GM12878 (cell line): ENCODE results near the gene BTBD9. TPM values are rescaled to one million over a fixed set of nuclear protein-coding genes. Genes with fewer than 3 reads are reported as not detected.

Experiments used
- ATAC-seq: fragments of 200-7000 bp; cut with Tn5 transposase; 3 replicates; pipeline ENCODE4 v1.9.1; 2020; ENCODE audit warnings: mild to moderate bottlenecking, moderate library complexity
- BruUV-seq: library from RNA; stranded (reverse); fragments of 400-500 nt; replicated peaks from 2 replicates; lab custom pipeline; 2021; lab: Mats Ljungman, UMichigan
- CTCF ChIA-PET: fragments of 300-600 bp; sonication (Branson Sonifier 250); formaldehyde crosslinking; extraction: SDS; loops from one replicate; lab custom pipeline; 2021; ENCODE audit warnings: inconsistent platforms; lab: Yijun Ruan, JAX
- POLR2A ChIA-PET: fragments of 350-600 bp; formaldehyde crosslinking; extraction: SDS; loops from one replicate; lab custom pipeline; 2021; ENCODE audit warnings: inconsistent platforms; lab: Charles Lee
- RAD21 ChIA-PET: fragments of 300-600 bp; sonication (Branson Sonifier 250); formaldehyde crosslinking; loops from one replicate; lab custom pipeline; 2023; ENCODE audit warnings: antibody characterized with exemption; ENCODE audit not compliant: unreplicated experiment; lab: Charles Lee
- SMC1A ChIA-PET: fragments of 300-600 bp; sonication (Branson Sonifier 250); formaldehyde crosslinking; loops from one replicate; lab custom pipeline; 2023; ENCODE audit not compliant: unreplicated experiment, uncharacterized antibody; lab: Charles Lee
- DNase-seq: peaks from one replicate; pipeline ENCODE4 v3.0.0-alpha.2; 2011; ENCODE audit warnings: low read depth, low spot score
- FAIRE-seq: peaks from 3 replicates; lab custom pipeline; 2011; peaks lifted over from hg19 to GRCh38; lab: Jason Lieb, UNC
- H2AFZ ChIP-seq: 2 replicates; pipeline ENCODE4 v1.6.0; 2011; ENCODE audit warnings: low read depth, low read length, control low read depth; ENCODE audit not compliant: control insufficient read depth
- H3K27ac ChIP-seq: 2 replicates; pipeline ENCODE4 v1.5.1; 2011; ENCODE audit warnings: control low read depth; ENCODE audit not compliant: control insufficient read depth, insufficient read depth
- H3K27me3 ChIP-seq, 2 experiments: replicated peaks in 1 of 2; 2 replicates each; pipeline versions ENCODE4 v1.6.0 to v1.6.1; 2011; ENCODE audit warnings: low read length in 1 of 2; ENCODE audit not compliant: control insufficient read depth in 2 of 2, insufficient read depth in 2 of 2
- H3K36me3 ChIP-seq, 2 experiments: 2 replicates each; pipeline ENCODE4 v1.5.1; 2011; ENCODE audit warnings: low read length in 1 of 2; ENCODE audit not compliant: control insufficient read depth in 2 of 2, insufficient read depth in 2 of 2
- H3K4me1 ChIP-seq: 2 replicates; pipeline ENCODE4 v1.6.1; 2011; ENCODE audit warnings: mild to moderate bottlenecking, low read length, moderate library complexity, mixed read lengths; ENCODE audit not compliant: control insufficient read depth, insufficient read depth
- H3K4me2 ChIP-seq: 2 replicates; pipeline ENCODE4 v1.6.0; 2011; ENCODE audit warnings: control low read depth; ENCODE audit not compliant: control insufficient read depth, insufficient read depth
- H3K4me3 ChIP-seq: fragments of 200-600 bp; sonication (generic); 2 replicates; pipeline ENCODE4 v1.5.1; 2016
- H3K79me2 ChIP-seq: 2 replicates; pipeline ENCODE4 v1.6.0; 2011; ENCODE audit warnings: low read length; ENCODE audit not compliant: control insufficient read depth, insufficient read depth
- H3K9ac ChIP-seq: 2 replicates; pipeline ENCODE4 v1.8.0; 2011; ENCODE audit warnings: low read length, control low read depth, mixed read lengths; ENCODE audit not compliant: control insufficient read depth, insufficient read depth
- H3K9me3 ChIP-seq: replicated peaks from 3 replicates; pipeline ENCODE4 v1.5.1; 2011; ENCODE audit warnings: mild to moderate bottlenecking, low read length; ENCODE audit not compliant: control insufficient read depth, insufficient read depth
- H4K20me1 ChIP-seq: 2 replicates; pipeline ENCODE4 v1.6.0; 2011; ENCODE audit not compliant: control insufficient read depth, insufficient read depth
- CBFB ChIP-seq: IDR thresholded peaks from 2 replicates; pipeline ENCODE4 v1.6.1; 2016; ENCODE audit warnings: antibody characterized with exemption, low read depth
- CEBPB ChIP-seq, 2 experiments: fragments of 150-350 bp in 1 of 2; IDR thresholded peaks; 2 replicates each; pipeline ENCODE4 v1.6.1; 2012 to 2014; ENCODE audit warnings: low read depth in 2 of 2, low read length in 2 of 2, borderline replicate concordance in 1 of 2, inconsistent platforms in 1 of 2
- CHD4 ChIP-seq: fragments of 200-600 bp; sonication (generic); IDR thresholded peaks from 2 replicates; pipeline ENCODE4 v1.6.1; 2016; ENCODE audit warnings: mild to moderate bottlenecking
- EP300 ChIP-seq, 2 experiments: fragments of 150-350 bp in 1 of 2; IDR thresholded peaks; 2 replicates each; pipeline ENCODE4 v1.6.1; 2011 to 2012; ENCODE audit warnings: low read depth in 2 of 2, low read length in 2 of 2, borderline replicate concordance in 1 of 2, improper control_type of control experiment in 1 of 2, inconsistent platforms in 1 of 2; ENCODE audit not compliant: control insufficient read depth in 1 of 2
- HCFC1 ChIP-seq: fragments of 150-350 bp; IDR thresholded peaks from 2 replicates; pipeline ENCODE4 v1.6.1; 2014; ENCODE audit warnings: low read length
- IRF3 ChIP-seq: fragments of 450-650 bp; IDR thresholded peaks from 2 replicates; pipeline ENCODE4 v1.6.1; 2014; ENCODE audit warnings: mild to moderate bottlenecking
- KLF5 ChIP-seq: fragments of 450-650 bp; IDR thresholded peaks from 2 replicates; pipeline ENCODE4 v1.6.1; 2014; ENCODE audit warnings: mild to moderate bottlenecking; ENCODE audit not compliant: partially characterized antibody
- MXI1 ChIP-seq: fragments of 150-350 bp; IDR thresholded peaks from 2 replicates; pipeline ENCODE4 v1.6.1; 2011; ENCODE audit warnings: low read depth, mild to moderate bottlenecking, inconsistent platforms, low read length, improper control_type of control experiment
- NBN ChIP-seq: fragments of 450-650 bp; IDR thresholded peaks from 2 replicates; pipeline ENCODE4 v1.6.1; 2016
- NFIC ChIP-seq: IDR thresholded peaks from 2 replicates; pipeline ENCODE4 v1.6.1; 2012; ENCODE audit warnings: low read depth, mild to moderate bottlenecking, inconsistent platforms, low read length, moderate library complexity
- NR2C1 ChIP-seq: fragments of 450-650 bp; IDR thresholded peaks from 2 replicates; pipeline ENCODE4 v1.6.1; 2017; ENCODE audit warnings: antibody characterized with exemption, mild to moderate bottlenecking, moderate library complexity
- SPI1 ChIP-seq: IDR thresholded peaks from 2 replicates; pipeline ENCODE4 v1.6.1; 2011; ENCODE audit warnings: low read depth, mild to moderate bottlenecking, low read length, moderate library complexity, borderline replicate concordance; ENCODE audit not compliant: insufficient read depth
- TCF7 ChIP-seq: IDR thresholded peaks from 2 replicates; pipeline ENCODE4 v1.6.1; 2014; ENCODE audit warnings: antibody characterized with exemption, borderline replicate concordance
- ZBTB40 ChIP-seq: fragments of 450-650 bp; IDR thresholded peaks from 2 replicates; pipeline ENCODE4 v1.6.1; 2016; ENCODE audit warnings: mild to moderate bottlenecking, moderate library complexity, borderline replicate concordance
- ZSCAN29 ChIP-seq: fragments of 450-650 bp; IDR thresholded peaks from 2 replicates; pipeline ENCODE4 v1.6.1; 2017; ENCODE audit warnings: mild to moderate bottlenecking, moderate library complexity
- WGBS: methylation state at CpG from one replicate; pipeline ENCODE4 v1.1.6; 2016; ENCODE audit warnings: low lambda C conversion rate; ENCODE audit not compliant: insufficient replicate concordance, insufficient coverage; ENCODE audit errors: missing lambda C conversion rate; 5-methylcytosine and 5-hydroxymethylcytosine counted together
- in situ Hi-C: fragments of 300-500 bp; cut with MboI; formaldehyde crosslinking; loops from 9 replicates; pipeline ENCODE4 v1.14.3; 2018; ENCODE audit warnings: mixed read lengths
- intact Hi-C: fragments of 100-400 bp; cut with micrococcal nuclease; formaldehyde crosslinking; loops from one replicate; pipeline ENCODE4 v1.14.2; 2022; ENCODE audit not compliant: unreplicated experiment
- polyA plus RNA-seq, 11 experiments: library from polyadenylated mRNA; depleted of rRNA in 4 of 11; unstranded in 6 of 11; stranded (reverse) in 5 of 11; fragments of >200 nt; fragmentation: Nextera tagmentation in 4 of 11; fragmentation: Illumina TruSeq in 1 of 11; extraction: Ambion mirVana in 4 of 11; extraction: Trizol in 1 of 11; gene quantifications; 1 replicate in 1 of 11; 2 replicates in 10 of 11; pipeline versions ENCODE4 v1.2.1 to v1.2.3, GENCODE V29; 2011 to 2016; ENCODE audit warnings: inconsistent platforms in 2 of 11, missing spikeins in 2 of 11, low read depth in 1 of 11
- total RNA-seq, 4 experiments: library from RNA; depleted of rRNA in 3 of 4; stranded (reverse); fragments of >200 nt in 3 of 4; fragmentation: Illumina TruSeq in 1 of 4; extraction: Trizol in 1 of 4; gene quantifications; 2 replicates each; pipeline versions ENCODE4 v1.2.1 to v1.2.3, GENCODE V29; 2013 to 2021

Gene BTBD9
- total and polyA plus RNA-seq, 10 of the 15 experiments (the other 5 are each of a cell fraction or from before 2014, with no cell fraction given): 0.22 to 8.6 (median 4.6) TPM

- H2AFZ ChIP-seq: no peak overlapping the region
- ChIA-PET RAD21 (no interaction called here), SMC1A (interaction anchor here (0.6 to 1.2 kb wide), 4 partner anchors 9 to 99 kb away, joined by 3 to 4 read pairs (median 3); no protein-coding TSS in a partner anchor), CTCF (interaction anchor here (1.7 kb wide), 2 partner anchors 14 to 104 kb away, joined by 4 to 5 read pairs; no protein-coding TSS in a partner anchor), POLR2A (interaction anchor here (0.6 kb wide), 1 partner anchor 1148 kb away, joined by 4 read pairs; no protein-coding TSS in a partner anchor)
- intact Hi-C loops (no loop called here), in situ Hi-C loops (no loop called here)
- ATAC-seq (no peak), DNase-seq (no peak), FAIRE-seq (no peak)
- H3K9ac ChIP-seq: no peak overlapping the region
- H3K4me2 ChIP-seq: no peak overlapping the region
- no peaks in the 10 kb centered on the region for H3K36me3 ChIP-seq
- H3K27me3 ChIP-seq: no peaks in the 10 kb centered on the region
- no peaks in the 10 kb centered on the region for H3K4me1 ChIP-seq
- no TSS peak for BruUV-seq
- no peaks in the 10 kb centered on the region for H4K20me1 ChIP-seq
- H3K79me2 ChIP-seq: no peaks in the 10 kb centered on the region
- no peak overlapping the region for H3K4me3 ChIP-seq
- 83% methylated on average over 5 of the region's 5 CpGs for WGBS
- H3K27ac ChIP-seq: no peak overlapping the region
- no peaks in the 10 kb centered on the region for H3K9me3 ChIP-seq
- TF ChIP-seq TCF7 (no peak), MXI1 (no peak), KLF5 (no peak), ZSCAN29 (no peak), CHD4 (no peak), NFIC (no peak), HCFC1 (no peak), CBFB (no peak), EP300 (IDR thresholded peaks at IDR 0.05; ENCODE audit: borderline replicate concordance in 1 of 2, control insufficient read depth in 1 of 2, low read depth in 2 of 2, low read length in 2 of 2) (no peak), ZBTB40 (no peak), NBN (no peak), CEBPB (IDR thresholded peaks at IDR 0.05; ENCODE audit: borderline replicate concordance in 1 of 2, low read depth in 2 of 2, low read length in 2 of 2) (no peak), SPI1 (no peak), NR2C1 (no peak), IRF3 (no peak)
These were observed 249.9 kb downstream of the BTBD9 start for GRCh38 chr6:38389875-38390274.
